Measurements from ENCODE around the gene TDRD12. TPM values are rescaled to one million over a fixed set of nuclear protein-coding genes. Genes with fewer than 3 reads are reported as not detected.

The TDRD12 gene
- total RNA-seq, 2 donors from 2014 or later = 0.52 TPM; not detected in 1

GRCh38 chr19:32687681-32688080 lies 31.9 kb upstream of the TDRD12 start:
- no peaks in the 10 kb centered on the region for H3K27me3 ChIP-seq
- WGBS, 2 donors = 73 to 89% methylated on average over 3 to 4 of the region's 4 CpGs
- DNase-seq = no peak
- TF ChIP-seq POLR2A (IDR thresholded peaks at IDR 0.05) = no peak
- no peak for TF ChIP-seq CTCF (IDR thresholded peaks at IDR 0.05)
- H3K4me1 ChIP-seq = peaks cover 16% of the 10 kb centered on the region
- no peaks in the 10 kb centered on the region for H3K9me3 ChIP-seq
- H3K36me3 ChIP-seq (replicated peaks in 1 of 2; ENCODE audit: insufficient read depth in 1 of 2, low read depth in 2 of 2) = no peaks in the 10 kb centered on the region
- intact Hi-C loops (cut with DNase I) = no loop called here
- ATAC-seq = no peak
- no peak overlapping the region for H3K27ac ChIP-seq
- H3K4me3 ChIP-seq = no peak overlapping the region

GRCh38 chr19:32688311-32688710 lies 31.3 kb upstream of the TDRD12 start:
- 67% methylated on average over 1 of the region's 1 CpG for WGBS, 2 donors
- DNase-seq (no peak), ATAC-seq (no peak)

GRCh38 chr19:32691291-32691951 lies 28.1 kb upstream of the TDRD12 start, which contains the start of gene NUDT19:
Gene NUDT19, plus strand, starts transcription at chr19:32691821. Its CDS starts 140 bp downstream, at chr19:32691961.
- DNase-seq = peak; percentile 86 to 92 (median 90)
- Histone ChIP-seq H3K4me3 (peak within 1 kb of the TSS; percentile 29 to 73), H3K4me1 (peaks cover 52% of the 10 kb centered on the region), H3K36me3 (replicated peaks in 1 of 2; ENCODE audit: insufficient read depth in 1 of 2, low read depth in 2 of 2) (no peaks in the 10 kb centered on the region), H3K9me3 (no peaks in the 10 kb centered on the region), H3K27me3 (no peaks in the 10 kb centered on the region), H3K27ac (peak within 1 kb of the TSS; percentile 49 to 91 (median 76))
- 3 to 13% methylated on average over 7 to 32 of the region's 32 CpGs for WGBS, 2 donors
- intact Hi-C loops (cut with DNase I) = no loop called here
- ATAC-seq = peak; percentile 95
- TF ChIP-seq CTCF (IDR thresholded peaks at IDR 0.05) (no peak), POLR2A (IDR thresholded peaks at IDR 0.05) (peak; percentile 70 to 84 (median 79))

More at GRCh38 chr19:32688311-32688710, 31.3 kb upstream of the TDRD12 start:
- H3K4me1 ChIP-seq = peaks cover 22% of the 10 kb centered on the region
- H3K9me3 ChIP-seq = no peaks in the 10 kb centered on the region
- H3K36me3 ChIP-seq (replicated peaks in 1 of 2; ENCODE audit: insufficient read depth in 1 of 2, low read depth in 2 of 2) = no peaks in the 10 kb centered on the region
- H3K27ac ChIP-seq = no peak overlapping the region
- H3K27me3 ChIP-seq = no peaks in the 10 kb centered on the region
- TF ChIP-seq POLR2A (IDR thresholded peaks at IDR 0.05) = no peak
- TF ChIP-seq CTCF (IDR thresholded peaks at IDR 0.05) = no peak
- intact Hi-C loops (cut with DNase I) = no loop called here
- no peak overlapping the region for H3K4me3 ChIP-seq

GRCh38 chr19:32691952-32692726 lies 27.4 kb upstream of the TDRD12 start:
- Histone ChIP-seq H3K36me3 (replicated peaks in 1 of 2; ENCODE audit: insufficient read depth in 1 of 2, low read depth in 2 of 2) (no peaks in the 10 kb centered on the region), H3K27ac (peak overlapping the region; percentile 49 to 91 (median 76)), H3K27me3 (no peaks in the 10 kb centered on the region), H3K4me1 (peaks cover 59% of the 10 kb centered on the region), H3K4me3 (peak overlapping the region; percentile 29 to 73), H3K9me3 (no peaks in the 10 kb centered on the region)
- TF ChIP-seq POLR2A (IDR thresholded peaks at IDR 0.05) (peak in 1 of 3 donors; percentile 35), CTCF (IDR thresholded peaks at IDR 0.05) (no peak)
- WGBS, 2 donors = 6% methylated on average over 88 of the region's 93 CpGs; no CpG with 5 or more reads in 1 of the 2 donors
- ATAC-seq (peak; percentile 72), DNase-seq (peak; percentile 58 to 77 (median 63))
- intact Hi-C loops (cut with DNase I) = no loop called here

Data from body of pancreas (tissue), 4 donors.